ENCODE data around the gene HOXB6. TPM values are rescaled to one million over a fixed set of nuclear protein-coding genes. Genes with fewer than 3 reads are reported as not detected.

HOXB6 gene
- total RNA-seq, 1 experiment from 2014 or later: 19.8 TPM

GRCh38 chr17:48547808-48548522, 56.8 kb downstream of the HOXB6 start:
- intact Hi-C loops (cut with micrococcal nuclease; ENCODE audit: unreplicated experiment): no loop called here
- BruUV-seq (replicated peaks): no TSS peak
- TF ChIP-seq CTCF (conservative IDR thresholded peaks at IDR 0.05; ENCODE audit: low read depth, low read length): no peak
- no peak for TF ChIP-seq EZH2 (IDR thresholded peaks at IDR 0.05; ENCODE audit: borderline replicate concordance, low read depth, low read length, poor library complexity, severe bottlenecking)
- DNase-seq (ENCODE audit: low spot score): no peak
- H3K4me3 ChIP-seq (ENCODE audit: low read depth, low read length, poor library complexity, severe bottlenecking): peak overlapping the region; percentile 22
- CTCF ChIA-PET: interaction anchor here (0.6 kb wide), 1 partner anchor 410 kb away, joined by 3 read pairs; no protein-coding TSS in a partner anchor
- peak overlapping the region; percentile 95 for H3K27ac ChIP-seq (ENCODE audit: low read depth, low read length, poor library complexity, severe bottlenecking)
- H3K9me3 ChIP-seq (ENCODE audit: low read depth, low read length, poor library complexity, severe bottlenecking): no peaks in the 10 kb centered on the region
- H3K27me3 ChIP-seq (replicated peaks; ENCODE audit: insufficient read depth, low read depth, low read length, poor library complexity): no peaks in the 10 kb centered on the region
- POLR2A ChIA-PET (ENCODE audit: low non-redundant PET): interaction anchor here (0.6 kb wide), 1 partner anchor 27 kb away, joined by 9 read pairs; no protein-coding TSS in a partner anchor
- H3K36me3 ChIP-seq (ENCODE audit: insufficient read depth, low read length, poor library complexity, severe bottlenecking): peaks cover 29% of the 10 kb centered on the region
- peaks cover 48% of the 10 kb centered on the region for H3K4me1 ChIP-seq (ENCODE audit: insufficient read depth, low read length, poor library complexity, severe bottlenecking)

- Histone ChIP-seq H3K4me1 (ENCODE audit: insufficient read depth, low read length, poor library complexity, severe bottlenecking) (peaks cover 48% of the 10 kb centered on the region), H3K4me3 (ENCODE audit: low read depth, low read length, poor library complexity, severe bottlenecking) (peak overlapping the region; percentile 85), H3K9me3 (ENCODE audit: low read depth, low read length, poor library complexity, severe bottlenecking) (no peaks in the 10 kb centered on the region), H3K27ac (ENCODE audit: low read depth, low read length, poor library complexity, severe bottlenecking) (peak overlapping the region; percentile 95), H3K27me3 (replicated peaks; ENCODE audit: insufficient read depth, low read depth, low read length, poor library complexity) (no peaks in the 10 kb centered on the region), H3K36me3 (ENCODE audit: insufficient read depth, low read length, poor library complexity, severe bottlenecking) (peaks cover 30% of the 10 kb centered on the region)
- no peak for TF ChIP-seq CTCF (conservative IDR thresholded peaks at IDR 0.05; ENCODE audit: low read depth, low read length)
- no peak for TF ChIP-seq EZH2 (IDR thresholded peaks at IDR 0.05; ENCODE audit: borderline replicate concordance, low read depth, low read length, poor library complexity, severe bottlenecking)
- ChIA-PET CTCF (interaction anchor here (0.6 to 1.0 kb wide), 2 partner anchors 9 to 410 kb away, joined by 3 read pairs; no protein-coding TSS in a partner anchor), POLR2A (ENCODE audit: low non-redundant PET) (interaction anchor here (0.6 to 0.7 kb wide), 3 partner anchors 22 to 466 kb away, joined by 4 to 9 read pairs (median 4); no protein-coding TSS in a partner anchor)
- DNase-seq (ENCODE audit: low spot score): peak; percentile 95
- intact Hi-C loops (cut with micrococcal nuclease; ENCODE audit: unreplicated experiment): no loop called here
- BruUV-seq (replicated peaks): no TSS peak
Measured at GRCh38 chr17:48546924-48547807, 57.6 kb downstream of the HOXB6 start.

- no TSS peak for BruUV-seq (replicated peaks)
- Histone ChIP-seq H3K4me1 (ENCODE audit: insufficient read depth, low read length, poor library complexity, severe bottlenecking) (peaks cover 48% of the 10 kb centered on the region), H3K27ac (ENCODE audit: low read depth, low read length, poor library complexity, severe bottlenecking) (peak overlapping the region; percentile 95)
Measured at GRCh38 chr17:48546137-48546923, 58.5 kb downstream of the HOXB6 start.

More at GRCh38 chr17:48546137-48546923, 58.5 kb downstream of the HOXB6 start:
- peaks cover 22% of the 10 kb centered on the region for H3K36me3 ChIP-seq (ENCODE audit: insufficient read depth, low read length, poor library complexity, severe bottlenecking)
- intact Hi-C loops (cut with micrococcal nuclease; ENCODE audit: unreplicated experiment): no loop called here
- H3K9me3 ChIP-seq (ENCODE audit: low read depth, low read length, poor library complexity, severe bottlenecking): no peaks in the 10 kb centered on the region
- TF ChIP-seq EZH2 (IDR thresholded peaks at IDR 0.05; ENCODE audit: borderline replicate concordance, low read depth, low read length, poor library complexity, severe bottlenecking) (no peak), CTCF (conservative IDR thresholded peaks at IDR 0.05; ENCODE audit: low read depth, low read length) (no peak)
- POLR2A ChIA-PET (ENCODE audit: low non-redundant PET): interaction anchor here (0.6 to 0.7 kb wide), 4 partner anchors 14 to 467 kb away, joined by 3 to 16 read pairs (median 4); partner anchors contain the start of gene HOXB8
- CTCF ChIA-PET: interaction anchor here (0.6 to 1.0 kb wide), 2 partner anchors 9 to 329 kb away, joined by 3 to 8 read pairs; no protein-coding TSS in a partner anchor
- peak overlapping the region; percentile 85 for H3K4me3 ChIP-seq (ENCODE audit: low read depth, low read length, poor library complexity, severe bottlenecking)
- peak; percentile 53 for DNase-seq (ENCODE audit: low spot score)
- H3K27me3 ChIP-seq (replicated peaks; ENCODE audit: insufficient read depth, low read depth, low read length, poor library complexity): no peaks in the 10 kb centered on the region
